ENCODE data around the gene MED12L.
"Not testable (repeated sequence)": the region's sequence is repeated elsewhere in the genome, so short reads cannot be mapped to it uniquely, and the experiment has no call there.

Gene MED12L

GRCh38 chr3:151216641-151217607, 131.5 kb downstream of the MED12L start:
- H3K9me3 Mint-ChIP-seq (ENCODE audit: low read depth): peaks cover 5% of the 10 kb centered on the region
- H3K27me3 Mint-ChIP-seq: no peaks in the 10 kb centered on the region
- H3K36me3 Mint-ChIP-seq: peaks cover 8% of the 10 kb centered on the region
- H3K27ac Mint-ChIP-seq: no peak overlapping the region
- H3K4me3 Mint-ChIP-seq: no peak overlapping the region
- H3K4me1 Mint-ChIP-seq (ENCODE audit: low read depth): peaks cover 7% of the 10 kb centered on the region

GRCh38 chr3:151218136-151218535, 132.7 kb downstream of the MED12L start:
- no peak overlapping the region for H3K4me3 Mint-ChIP-seq
- H3K27ac Mint-ChIP-seq: no peak overlapping the region
- H3K36me3 Mint-ChIP-seq: peaks cover 11% of the 10 kb centered on the region
- H3K4me1 Mint-ChIP-seq (ENCODE audit: low read depth): peaks cover 7% of the 10 kb centered on the region
- no peaks in the 10 kb centered on the region for H3K27me3 Mint-ChIP-seq
- peaks cover 9% of the 10 kb centered on the region for H3K9me3 Mint-ChIP-seq (ENCODE audit: low read depth)

GRCh38 chr3:151219056-151219455, 133.6 kb downstream of the MED12L start:
- Mint-ChIP-seq H3K27ac (no peak overlapping the region), H3K36me3 (peaks cover 11% of the 10 kb centered on the region), H3K4me3 (no peak overlapping the region), H3K4me1 (ENCODE audit: low read depth) (peaks cover 7% of the 10 kb centered on the region), H3K27me3 (no peaks in the 10 kb centered on the region), H3K9me3 (ENCODE audit: low read depth) (peaks cover 9% of the 10 kb centered on the region)

GRCh38 chr3:151224268-151224866, 138.9 kb downstream of the MED12L start:
- peaks cover 45% of the 10 kb centered on the region for H3K4me1 Mint-ChIP-seq (ENCODE audit: low read depth)
- H3K36me3 Mint-ChIP-seq: peaks cover 11% of the 10 kb centered on the region
- no peaks in the 10 kb centered on the region for H3K27me3 Mint-ChIP-seq
- H3K27ac Mint-ChIP-seq: peak overlapping the region; percentile 80
- no peak overlapping the region for H3K4me3 Mint-ChIP-seq
- H3K9me3 Mint-ChIP-seq (ENCODE audit: low read depth): peaks cover 9% of the 10 kb centered on the region

- peak overlapping the region; percentile 20 for H3K4me3 Mint-ChIP-seq
- peaks cover 9% of the 10 kb centered on the region for H3K9me3 Mint-ChIP-seq (ENCODE audit: low read depth)
- no peaks in the 10 kb centered on the region for H3K27me3 Mint-ChIP-seq
- peaks cover 47% of the 10 kb centered on the region for H3K4me1 Mint-ChIP-seq (ENCODE audit: low read depth)
- H3K36me3 Mint-ChIP-seq: peaks cover 11% of the 10 kb centered on the region
- H3K27ac Mint-ChIP-seq: peak overlapping the region; percentile 90
Observed at GRCh38 chr3:151225040-151225975, 139.8 kb downstream of the MED12L start.

- Mint-ChIP-seq H3K9me3 (ENCODE audit: low read depth) (peaks cover 4% of the 10 kb centered on the region), H3K36me3 (peaks cover 6% of the 10 kb centered on the region), H3K27me3 (no peaks in the 10 kb centered on the region), H3K27ac (peak overlapping the region; percentile 90), H3K4me1 (ENCODE audit: low read depth) (peaks cover 55% of the 10 kb centered on the region), H3K4me3 (peak overlapping the region; percentile 20)
Observed at GRCh38 chr3:151226088-151226563, 140.7 kb downstream of the MED12L start.

GRCh38 chr3:151226825-151227224, 141.4 kb downstream of the MED12L start:
- H3K27ac Mint-ChIP-seq: peak overlapping the region; percentile 6
- H3K27me3 Mint-ChIP-seq: no peaks in the 10 kb centered on the region
- H3K4me1 Mint-ChIP-seq (ENCODE audit: low read depth): peaks cover 58% of the 10 kb centered on the region
- H3K9me3 Mint-ChIP-seq (ENCODE audit: low read depth): peaks cover 4% of the 10 kb centered on the region
- no peak overlapping the region for H3K4me3 Mint-ChIP-seq
- H3K36me3 Mint-ChIP-seq: peaks cover 3% of the 10 kb centered on the region

- H3K36me3 Mint-ChIP-seq: no peaks in the 10 kb centered on the region
- H3K27me3 Mint-ChIP-seq: no peaks in the 10 kb centered on the region
- peaks cover 60% of the 10 kb centered on the region for H3K4me1 Mint-ChIP-seq (ENCODE audit: low read depth)
- no peak overlapping the region for H3K4me3 Mint-ChIP-seq
- no peaks in the 10 kb centered on the region for H3K9me3 Mint-ChIP-seq (ENCODE audit: low read depth)
- H3K27ac Mint-ChIP-seq: peak overlapping the region; percentile 71
Observed at GRCh38 chr3:151227266-151227806, 141.9 kb downstream of the MED12L start.

GRCh38 chr3:151227807-151228665, 142.6 kb downstream of the MED12L start:
- no peaks in the 10 kb centered on the region for H3K27me3 Mint-ChIP-seq
- H3K9me3 Mint-ChIP-seq (ENCODE audit: low read depth): no peaks in the 10 kb centered on the region
- no peak overlapping the region for H3K4me3 Mint-ChIP-seq
- peak overlapping the region; percentile 71 for H3K27ac Mint-ChIP-seq
- peaks cover 60% of the 10 kb centered on the region for H3K4me1 Mint-ChIP-seq (ENCODE audit: low read depth)
- H3K36me3 Mint-ChIP-seq: no peaks in the 10 kb centered on the region

- Mint-ChIP-seq H3K4me3 (no peak overlapping the region), H3K4me1 (ENCODE audit: low read depth) (peaks cover 60% of the 10 kb centered on the region), H3K27me3 (no peaks in the 10 kb centered on the region), H3K36me3 (no peaks in the 10 kb centered on the region), H3K9me3 (ENCODE audit: low read depth) (no peaks in the 10 kb centered on the region), H3K27ac (peak overlapping the region; percentile 42)
Observed at GRCh38 chr3:151228666-151229040, 143.2 kb downstream of the MED12L start.

GRCh38 chr3:151230646-151231045, 145.2 kb downstream of the MED12L start:
- H3K9me3 Mint-ChIP-seq (ENCODE audit: low read depth): no peaks in the 10 kb centered on the region
- H3K27ac Mint-ChIP-seq: peak overlapping the region; percentile 85
- peak overlapping the region; percentile 33 for H3K4me3 Mint-ChIP-seq
- H3K27me3 Mint-ChIP-seq: no peaks in the 10 kb centered on the region
- no peaks in the 10 kb centered on the region for H3K36me3 Mint-ChIP-seq
- peaks cover 49% of the 10 kb centered on the region for H3K4me1 Mint-ChIP-seq (ENCODE audit: low read depth)

GRCh38 chr3:151232403-151232802, 146.9 kb downstream of the MED12L start:
- not testable (repeated sequence) for H3K36me3 Mint-ChIP-seq; H3K9me3 Mint-ChIP-seq (ENCODE audit: low read depth); H3K4me3 Mint-ChIP-seq; H3K27ac Mint-ChIP-seq; H3K27me3 Mint-ChIP-seq
- peaks cover 31% of the 10 kb centered on the region for H3K4me1 Mint-ChIP-seq (ENCODE audit: low read depth)

GRCh38 chr3:151232991-151233390, 147.5 kb downstream of the MED12L start:
- H3K4me3 Mint-ChIP-seq: no peak overlapping the region
- H3K4me1 Mint-ChIP-seq (ENCODE audit: low read depth): peaks cover 25% of the 10 kb centered on the region
- H3K27me3 Mint-ChIP-seq: no peaks in the 10 kb centered on the region
- H3K36me3 Mint-ChIP-seq: no peaks in the 10 kb centered on the region
- H3K27ac Mint-ChIP-seq: no peak overlapping the region
- H3K9me3 Mint-ChIP-seq (ENCODE audit: low read depth): no peaks in the 10 kb centered on the region
